GM12878 (cell line): ENCODE measurements around the gene TTLL8. TPM values are rescaled to one million over a fixed set of nuclear protein-coding genes. Genes with fewer than 3 reads are reported as not detected.
"Not testable (repeated sequence)": the region's sequence is repeated elsewhere in the genome, so short reads cannot be mapped to it uniquely, and the experiment has no call there.

Experiments
- ATAC-seq: fragments of 200-7000 bp; cut with Tn5 transposase; 3 replicates; pipeline ENCODE4 v1.9.1; 2020; ENCODE audit warnings: mild to moderate bottlenecking, moderate library complexity
- BruUV-seq: library from RNA; stranded (reverse); fragments of 400-500 nt; replicated peaks from 2 replicates; lab custom pipeline; 2021; lab: Mats Ljungman, UMichigan
- CTCF ChIA-PET: fragments of 300-600 bp; sonication (Branson Sonifier 250); formaldehyde crosslinking; extraction: SDS; loops from one replicate; lab custom pipeline; 2021; ENCODE audit warnings: inconsistent platforms; lab: Yijun Ruan, JAX
- POLR2A ChIA-PET: fragments of 350-600 bp; formaldehyde crosslinking; extraction: SDS; loops from one replicate; lab custom pipeline; 2021; ENCODE audit warnings: inconsistent platforms; lab: Charles Lee
- RAD21 ChIA-PET: fragments of 300-600 bp; sonication (Branson Sonifier 250); formaldehyde crosslinking; loops from one replicate; lab custom pipeline; 2023; ENCODE audit warnings: antibody characterized with exemption; ENCODE audit not compliant: unreplicated experiment; lab: Charles Lee
- SMC1A ChIA-PET: fragments of 300-600 bp; sonication (Branson Sonifier 250); formaldehyde crosslinking; loops from one replicate; lab custom pipeline; 2023; ENCODE audit not compliant: unreplicated experiment, uncharacterized antibody; lab: Charles Lee
- DNase-seq: peaks from one replicate; pipeline ENCODE4 v3.0.0-alpha.2; 2011; ENCODE audit warnings: low read depth, low spot score
- FAIRE-seq: peaks from 3 replicates; lab custom pipeline; 2011; peaks lifted over from hg19 to GRCh38; lab: Jason Lieb, UNC
- H2AFZ ChIP-seq: 2 replicates; pipeline ENCODE4 v1.6.0; 2011; ENCODE audit warnings: low read depth, low read length, control low read depth; ENCODE audit not compliant: control insufficient read depth
- H3K27ac ChIP-seq: 2 replicates; pipeline ENCODE4 v1.5.1; 2011; ENCODE audit warnings: control low read depth; ENCODE audit not compliant: control insufficient read depth, insufficient read depth
- H3K27me3 ChIP-seq, 2 experiments: replicated peaks in 1 of 2; 2 replicates each; pipeline versions ENCODE4 v1.6.0 to v1.6.1; 2011; ENCODE audit warnings: low read length in 1 of 2; ENCODE audit not compliant: control insufficient read depth in 2 of 2, insufficient read depth in 2 of 2
- H3K36me3 ChIP-seq, 2 experiments: 2 replicates each; pipeline ENCODE4 v1.5.1; 2011; ENCODE audit warnings: low read length in 1 of 2; ENCODE audit not compliant: control insufficient read depth in 2 of 2, insufficient read depth in 2 of 2
- H3K4me1 ChIP-seq: 2 replicates; pipeline ENCODE4 v1.6.1; 2011; ENCODE audit warnings: mild to moderate bottlenecking, low read length, moderate library complexity, mixed read lengths; ENCODE audit not compliant: control insufficient read depth, insufficient read depth
- H3K4me2 ChIP-seq: 2 replicates; pipeline ENCODE4 v1.6.0; 2011; ENCODE audit warnings: control low read depth; ENCODE audit not compliant: control insufficient read depth, insufficient read depth
- H3K4me3 ChIP-seq: fragments of 200-600 bp; sonication (generic); 2 replicates; pipeline ENCODE4 v1.5.1; 2016
- H3K79me2 ChIP-seq: 2 replicates; pipeline ENCODE4 v1.6.0; 2011; ENCODE audit warnings: low read length; ENCODE audit not compliant: control insufficient read depth, insufficient read depth
- H3K9ac ChIP-seq: 2 replicates; pipeline ENCODE4 v1.8.0; 2011; ENCODE audit warnings: low read length, control low read depth, mixed read lengths; ENCODE audit not compliant: control insufficient read depth, insufficient read depth
- H3K9me3 ChIP-seq: replicated peaks from 3 replicates; pipeline ENCODE4 v1.5.1; 2011; ENCODE audit warnings: mild to moderate bottlenecking, low read length; ENCODE audit not compliant: control insufficient read depth, insufficient read depth
- H4K20me1 ChIP-seq: 2 replicates; pipeline ENCODE4 v1.6.0; 2011; ENCODE audit not compliant: control insufficient read depth, insufficient read depth
- CBFB ChIP-seq: IDR thresholded peaks from 2 replicates; pipeline ENCODE4 v1.6.1; 2016; ENCODE audit warnings: antibody characterized with exemption, low read depth
- CTCF ChIP-seq, 3 experiments: IDR thresholded peaks in 2 of 3; conservative IDR thresholded peaks in 1 of 3; 2 replicates each; pipeline ENCODE4 v1.5.1; 2011; ENCODE audit warnings: low read depth in 3 of 3, low read length in 3 of 3, mild to moderate bottlenecking in 3 of 3, control low read depth in 2 of 3, moderate library complexity in 2 of 3, inconsistent platforms in 1 of 3, mixed read lengths in 1 of 3; ENCODE audit not compliant: control insufficient read depth in 2 of 3, insufficient read depth in 1 of 3; ENCODE audit errors: extremely low read depth in 1 of 3
- EGR1 ChIP-seq, 2 experiments: IDR thresholded peaks; 1 replicate in 1 of 2; 2 replicates in 1 of 2; pipeline ENCODE4 v1.6.1; 2011 to 2012; ENCODE audit warnings: low read depth in 2 of 2, low read length in 2 of 2, borderline replicate concordance in 1 of 2, mild to moderate bottlenecking in 1 of 2, moderate library complexity in 1 of 2
- WGBS: methylation state at CpG from one replicate; pipeline ENCODE4 v1.1.6; 2016; ENCODE audit warnings: low lambda C conversion rate; ENCODE audit not compliant: insufficient replicate concordance, insufficient coverage; ENCODE audit errors: missing lambda C conversion rate; 5-methylcytosine and 5-hydroxymethylcytosine counted together
- in situ Hi-C: fragments of 300-500 bp; cut with MboI; formaldehyde crosslinking; loops from 9 replicates; pipeline ENCODE4 v1.14.3; 2018; ENCODE audit warnings: mixed read lengths
- intact Hi-C: fragments of 100-400 bp; cut with micrococcal nuclease; formaldehyde crosslinking; loops from one replicate; pipeline ENCODE4 v1.14.2; 2022; ENCODE audit not compliant: unreplicated experiment
- polyA plus RNA-seq, 11 experiments: library from polyadenylated mRNA; depleted of rRNA in 4 of 11; unstranded in 6 of 11; stranded (reverse) in 5 of 11; fragments of >200 nt; fragmentation: Nextera tagmentation in 4 of 11; fragmentation: Illumina TruSeq in 1 of 11; extraction: Ambion mirVana in 4 of 11; extraction: Trizol in 1 of 11; gene quantifications; 1 replicate in 1 of 11; 2 replicates in 10 of 11; pipeline versions ENCODE4 v1.2.1 to v1.2.3, GENCODE V29; 2011 to 2016; ENCODE audit warnings: inconsistent platforms in 2 of 11, missing spikeins in 2 of 11, low read depth in 1 of 11
- total RNA-seq, 4 experiments: library from RNA; depleted of rRNA in 3 of 4; stranded (reverse); fragments of >200 nt in 3 of 4; fragmentation: Illumina TruSeq in 1 of 4; extraction: Trizol in 1 of 4; gene quantifications; 2 replicates each; pipeline versions ENCODE4 v1.2.1 to v1.2.3, GENCODE V29; 2013 to 2021

Gene TTLL8
- total and polyA plus RNA-seq, 10 of the 15 experiments (the other 5 are each of a cell fraction or from before 2014, with no cell fraction given): not detected

DNA sequence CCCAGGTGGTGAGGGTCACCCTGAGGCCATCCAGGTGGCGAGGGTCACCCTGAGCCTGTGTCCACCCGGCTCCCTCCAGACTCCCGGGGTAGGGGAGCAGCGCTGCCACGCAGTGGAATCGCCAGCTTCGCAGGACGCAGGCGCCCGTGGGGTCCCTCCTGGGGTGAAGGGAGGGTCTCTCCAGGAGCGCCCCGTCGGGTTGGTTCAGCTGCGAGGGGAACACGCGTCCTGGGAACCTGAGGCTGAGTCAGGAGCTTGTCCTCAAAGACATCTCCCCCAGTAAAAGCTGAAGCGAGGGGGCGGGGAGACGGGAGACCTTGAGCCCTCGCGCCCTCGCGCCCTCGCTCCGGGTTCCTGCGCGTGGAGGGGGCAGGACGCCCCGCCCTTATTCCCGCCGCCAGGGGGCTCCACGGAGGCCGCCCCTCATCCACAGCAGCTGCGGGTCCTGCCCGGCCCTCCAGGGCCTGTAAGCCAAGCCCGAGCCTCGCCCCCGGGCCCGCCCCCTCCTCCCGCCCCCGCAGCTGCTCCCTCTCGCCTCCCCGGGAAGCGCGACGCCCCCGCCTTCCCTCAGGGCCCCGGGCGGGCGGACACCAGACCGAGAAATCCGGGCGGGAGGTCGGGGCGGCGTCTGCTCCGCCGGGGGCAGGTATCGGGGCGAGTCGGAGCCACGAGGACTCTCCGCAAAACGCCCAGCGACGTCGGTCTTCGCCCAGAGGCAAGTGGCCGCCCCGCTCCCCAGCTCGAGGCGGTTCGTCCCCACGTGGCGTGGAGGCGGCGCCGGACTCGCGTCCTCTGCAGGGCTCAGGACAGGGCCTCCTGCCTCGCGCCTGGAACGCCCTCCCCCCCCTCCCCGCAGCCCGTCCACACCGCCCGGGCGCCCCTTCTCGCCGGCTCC is 74.7 kb downstream of the TTLL8 start:
- no TSS peak for BruUV-seq
- 45% methylated on average over 34 of the region's 90 CpGs for WGBS
- H3K4me3 ChIP-seq: no peak overlapping the region
- FAIRE-seq (no peak), DNase-seq (no peak), ATAC-seq (no peak)
- H3K27me3 ChIP-seq: no peaks in the 10 kb centered on the region; a peak in 1 of 4 replicates
- no peak overlapping the region for H3K9ac ChIP-seq
- peaks cover 2% of the 10 kb centered on the region; the same call in 2 of the 3 replicates for H3K9me3 ChIP-seq
- no peaks in the 10 kb centered on the region for H3K79me2 ChIP-seq
- in situ Hi-C loops (no loop called here), intact Hi-C loops (no loop called here)
- ChIA-PET POLR2A (no interaction called here), RAD21 (interaction anchor here (1.3 kb wide), 1 partner anchor 11 kb away, joined by 3 read pairs; no protein-coding TSS in a partner anchor), CTCF (interaction anchor here (1.5 kb wide), 1 partner anchor 9 kb away, joined by 4 read pairs; no protein-coding TSS in a partner anchor), SMC1A (interaction anchor here (1.0 to 1.4 kb wide), 2 partner anchors 9 to 10 kb away, joined by 3 read pairs; no protein-coding TSS in a partner anchor)
- H4K20me1 ChIP-seq: no peaks in the 10 kb centered on the region
- TF ChIP-seq CBFB: no peak
- peak in 2 of 3 experiments; percentile 6 to 29; a peak in 1 of 6 replicates for TF ChIP-seq CTCF (IDR thresholded peaks at IDR 0.05 in 2 of 3, conservative IDR thresholded peaks at IDR 0.05 in 1 of 3; ENCODE audit: control insufficient read depth in 2 of 3, extremely low read depth in 1 of 3, insufficient read depth in 1 of 3, low read depth in 3 of 3, low read length in 3 of 3)
- peak in 1 of 2 experiments; percentile 41; a peak in 2 of 3 replicates for TF ChIP-seq EGR1 (IDR thresholded peaks at IDR 0.05; ENCODE audit: borderline replicate concordance in 1 of 2, low read depth in 2 of 2, low read length in 2 of 2)
- H3K36me3 ChIP-seq: no peaks in the 10 kb centered on the region
- H3K4me2 ChIP-seq: peak overlapping the region; percentile 33; the same call in 1 of the 2 replicates
- H3K4me1 ChIP-seq: no peaks in the 10 kb centered on the region; the same call in 1 of the 2 replicates
- H3K27ac ChIP-seq: no peak overlapping the region
- no peak overlapping the region for H2AFZ ChIP-seq

GRCh38 chr22:49981799-49982198 is 76.3 kb downstream of the TTLL8 start:
- POLR2A ChIA-PET: not testable (repeated sequence)

More at GRCh38 chr22:49981799-49982198, 76.3 kb downstream of the TTLL8 start:
- intact Hi-C loops, DNase-seq, in situ Hi-C loops, H2AFZ ChIP-seq, BruUV-seq, H3K4me2 ChIP-seq, H3K9ac ChIP-seq, H4K20me1 ChIP-seq, H3K9me3 ChIP-seq, H3K27ac ChIP-seq, H3K36me3 ChIP-seq, H3K27me3 ChIP-seq, H3K4me1 ChIP-seq, FAIRE-seq, ATAC-seq, H3K79me2 ChIP-seq, H3K4me3 ChIP-seq: not testable (repeated sequence)
- WGBS: 85% methylated on average over 7 of the region's 7 CpGs
- ChIA-PET RAD21 (interaction anchor here (1.3 kb wide), 1 partner anchor 12 kb away, joined by 3 read pairs; no protein-coding TSS in a partner anchor), CTCF (interaction anchor here (1.5 kb wide), 1 partner anchor 11 kb away, joined by 4 read pairs; no protein-coding TSS in a partner anchor), SMC1A (interaction anchor here (0.8 kb wide), 1 partner anchor 12 kb away, joined by 3 read pairs; no protein-coding TSS in a partner anchor)
